ENCODE results near the gene BACH2.

DNA sequence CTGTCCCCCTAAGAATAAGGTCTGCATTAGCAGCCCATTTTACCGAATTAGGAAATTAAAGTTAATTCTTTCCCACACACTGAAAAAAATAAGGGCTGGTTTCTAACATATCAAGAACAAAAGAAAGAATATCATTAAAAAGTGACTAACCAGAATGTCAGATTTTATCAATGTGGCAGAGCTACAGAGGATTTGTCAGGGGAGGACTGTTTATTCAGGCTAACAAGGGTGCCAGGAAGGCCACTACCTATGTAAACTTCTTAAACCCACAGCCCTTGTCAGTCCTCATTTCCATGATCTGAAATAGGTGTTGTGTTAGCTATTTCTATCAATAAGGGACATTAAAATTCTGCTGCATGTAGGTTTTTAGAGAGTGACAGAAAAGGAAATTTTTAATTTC lies 76.4 kb downstream of the BACH2 start:
- no peak for TF ChIP-seq EHF (CRISPR knock-in tag; IDR thresholded peaks at IDR 0.05)
- TF ChIP-seq CTCF (IDR thresholded peaks at IDR 0.05): no peak
- no peak for TF ChIP-seq KDM1A (IDR thresholded peaks at IDR 0.05; ENCODE audit: low read depth)
- TF ChIP-seq GATA3 (IDR thresholded peaks at IDR 0.05; ENCODE audit: borderline replicate concordance): no peak
- TF ChIP-seq SMC3 (IDR thresholded peaks at IDR 0.05): no peak
- TF ChIP-seq RAD21 (conservative IDR thresholded peaks at IDR 0.05 in 1 of 2, IDR thresholded peaks at IDR 0.05 in 1 of 2): no peak
- TF ChIP-seq BHLHE40 (IDR thresholded peaks at IDR 0.05; ENCODE audit: low read depth, low read length): no peak
- no peak for TF ChIP-seq CEBPB (IDR thresholded peaks at IDR 0.05)
- no peak for TF ChIP-seq POLR2A (IDR thresholded peaks at IDR 0.05; ENCODE audit: low read length)
